ENCODE measurements around the gene CHD6.

CHD6 gene

GRCh38 chr20:41408986-41409385 lies 209.2 kb downstream of the CHD6 start:
- Histone ChIP-seq H3K4me1 (ENCODE audit: control insufficient read depth in 1 of 2, insufficient read depth in 1 of 2, low read depth in 1 of 2, low read length in 1 of 2) (peaks cover 0 to 3% of the 10 kb centered on the region in 2 experiments), H3K27me3 (no peaks in the 10 kb centered on the region), H3K4me3 (ENCODE audit: low read depth in 1 of 2, low read length in 1 of 2) (no peak overlapping the region), H3K27ac (no peak overlapping the region), H3K9me3 (no peaks in the 10 kb centered on the region), H3K36me3 (peaks cover 84% of the 10 kb centered on the region)
- TF ChIP-seq CTCF (IDR thresholded peaks at IDR 0.05), result no peak

- no peak for TF ChIP-seq CTCF (IDR thresholded peaks at IDR 0.05)
- Histone ChIP-seq H3K27ac (no peak overlapping the region), H3K4me1 (ENCODE audit: control insufficient read depth in 1 of 2, insufficient read depth in 1 of 2, low read depth in 1 of 2, low read length in 1 of 2) (peaks cover 0 to 3% of the 10 kb centered on the region in 2 experiments), H3K4me3 (ENCODE audit: low read depth in 1 of 2, low read length in 1 of 2) (no peak overlapping the region), H3K36me3 (peaks cover 77% of the 10 kb centered on the region), H3K27me3 (no peaks in the 10 kb centered on the region), H3K9me3 (no peaks in the 10 kb centered on the region)
These were observed 209.9 kb downstream of the CHD6 start for GRCh38 chr20:41408156-41408794.

GRCh38 chr20:41407607-41408006 lies 210.6 kb downstream of the CHD6 start:
- H3K27ac ChIP-seq, result no peak overlapping the region
- peaks cover 70% of the 10 kb centered on the region for H3K36me3 ChIP-seq

GRCh38 chr20:41406896-41407444 lies 211.2 kb downstream of the CHD6 start:
- no peak for TF ChIP-seq CTCF (IDR thresholded peaks at IDR 0.05)
- Histone ChIP-seq H3K9me3 (no peaks in the 10 kb centered on the region), H3K36me3 (peaks cover 64% of the 10 kb centered on the region), H3K4me1 (ENCODE audit: control insufficient read depth in 1 of 2, insufficient read depth in 1 of 2, low read depth in 1 of 2, low read length in 1 of 2) (peaks cover 0 to 3% of the 10 kb centered on the region in 2 experiments), H3K27ac (no peak overlapping the region), H3K27me3 (no peaks in the 10 kb centered on the region), H3K4me3 (ENCODE audit: low read depth in 1 of 2, low read length in 1 of 2) (no peak overlapping the region)

More at GRCh38 chr20:41407607-41408006, 210.6 kb downstream of the CHD6 start:
- no peak for TF ChIP-seq CTCF (IDR thresholded peaks at IDR 0.05)
- Histone ChIP-seq H3K27me3 (no peaks in the 10 kb centered on the region), H3K4me1 (ENCODE audit: control insufficient read depth in 1 of 2, insufficient read depth in 1 of 2, low read depth in 1 of 2, low read length in 1 of 2) (peaks cover 0 to 3% of the 10 kb centered on the region in 2 experiments), H3K4me3 (ENCODE audit: low read depth in 1 of 2, low read length in 1 of 2) (no peak overlapping the region), H3K9me3 (no peaks in the 10 kb centered on the region)

- no peak for TF ChIP-seq CTCF (IDR thresholded peaks at IDR 0.05)
- Histone ChIP-seq H3K9me3 (no peaks in the 10 kb centered on the region), H3K4me1 (ENCODE audit: control insufficient read depth in 1 of 2, insufficient read depth in 1 of 2, low read depth in 1 of 2, low read length in 1 of 2) (peaks cover 0 to 3% of the 10 kb centered on the region in 2 experiments), H3K4me3 (ENCODE audit: low read depth in 1 of 2, low read length in 1 of 2) (no peak overlapping the region), H3K27me3 (no peaks in the 10 kb centered on the region), H3K36me3 (peaks cover 58% of the 10 kb centered on the region), H3K27ac (no peak overlapping the region)
These were observed 211.8 kb downstream of the CHD6 start for GRCh38 chr20:41406353-41406752.

Measured in neutrophil (primary cell).